HS-27A (cell line): ENCODE data around the gene UBASH3A.
"Not testable (repeated sequence)": the region's sequence is repeated elsewhere in the genome, so short reads cannot be mapped to it uniquely, and the experiment has no call there.

Source experiments
- DNase-seq: peaks from one replicate; pipeline ENCODE4 v3.0.0-alpha.2; 2012; ENCODE audit warnings: low read depth, missing footprints

Gene UBASH3A

GRCh38 chr21:42468491-42469131, 64.9 kb downstream of the UBASH3A start:
- no peak for DNase-seq

DNA sequence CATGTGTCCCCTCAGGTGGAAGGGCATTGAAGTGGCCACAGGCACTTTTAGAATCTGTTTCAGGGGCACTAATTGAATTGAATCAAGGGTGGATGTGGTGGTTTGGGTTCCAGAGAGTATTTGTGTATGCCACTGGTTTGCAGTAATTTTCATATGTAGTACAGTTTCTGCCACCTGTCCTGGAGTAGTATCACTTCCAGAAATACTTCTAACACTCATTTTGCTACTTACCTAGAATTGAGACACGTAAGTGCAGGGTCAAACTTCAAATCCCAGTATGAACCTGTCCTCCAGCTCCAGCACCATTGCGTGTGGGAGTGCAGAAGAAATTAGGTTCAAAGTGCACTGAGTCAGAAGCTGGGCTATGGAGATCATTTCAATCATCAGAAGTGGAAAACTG, 65.6 kb downstream of the UBASH3A start:
- no peak for DNase-seq

- not testable (repeated sequence) for DNase-seq
These were observed 66.0 kb downstream of the UBASH3A start for GRCh38 chr21:42469726-42470125.

DNA sequence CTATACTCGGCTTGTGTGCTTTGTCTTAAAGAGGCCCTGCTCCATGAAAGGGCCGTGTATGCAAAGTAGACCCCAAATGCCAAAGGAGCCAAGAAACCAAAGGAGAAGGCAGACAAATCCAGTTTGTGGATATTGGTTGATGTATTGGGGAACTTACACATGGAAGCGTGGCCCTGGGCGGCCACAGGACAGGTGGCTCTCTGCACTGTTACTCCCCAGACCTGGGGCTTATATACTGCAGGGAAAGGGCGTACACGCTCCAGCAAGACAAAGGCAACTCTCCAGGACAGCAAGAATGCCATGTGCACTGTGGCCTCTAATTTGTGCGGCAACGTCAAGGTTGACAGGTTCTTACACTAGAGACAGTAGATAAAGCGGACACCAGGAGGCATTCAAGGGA, 67.5 kb downstream of the UBASH3A start:
- DNase-seq: no peak

GRCh38 chr21:42471716-42472330, 68.1 kb downstream of the UBASH3A start:
- DNase-seq: no peak

DNA sequence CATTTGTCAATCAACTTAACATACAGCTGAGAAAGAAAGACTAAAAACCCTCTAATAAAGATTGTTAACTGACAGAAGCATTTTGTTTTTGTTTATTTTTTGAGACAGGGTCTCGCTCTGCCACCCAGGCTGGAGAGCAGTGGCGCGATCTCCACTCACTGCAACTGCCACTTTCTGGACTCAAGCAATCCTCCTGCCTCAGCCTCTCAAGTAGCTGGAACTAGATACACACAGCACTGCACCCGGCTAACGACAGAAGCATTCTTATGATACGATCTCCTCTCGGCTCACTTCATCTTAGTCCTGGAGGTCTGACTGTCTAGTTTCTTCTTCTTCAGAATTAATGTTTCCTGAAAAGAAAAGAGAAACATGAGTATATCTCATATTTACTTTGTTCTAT, 68.8 kb downstream of the UBASH3A start:
- no peak for DNase-seq

DNA sequence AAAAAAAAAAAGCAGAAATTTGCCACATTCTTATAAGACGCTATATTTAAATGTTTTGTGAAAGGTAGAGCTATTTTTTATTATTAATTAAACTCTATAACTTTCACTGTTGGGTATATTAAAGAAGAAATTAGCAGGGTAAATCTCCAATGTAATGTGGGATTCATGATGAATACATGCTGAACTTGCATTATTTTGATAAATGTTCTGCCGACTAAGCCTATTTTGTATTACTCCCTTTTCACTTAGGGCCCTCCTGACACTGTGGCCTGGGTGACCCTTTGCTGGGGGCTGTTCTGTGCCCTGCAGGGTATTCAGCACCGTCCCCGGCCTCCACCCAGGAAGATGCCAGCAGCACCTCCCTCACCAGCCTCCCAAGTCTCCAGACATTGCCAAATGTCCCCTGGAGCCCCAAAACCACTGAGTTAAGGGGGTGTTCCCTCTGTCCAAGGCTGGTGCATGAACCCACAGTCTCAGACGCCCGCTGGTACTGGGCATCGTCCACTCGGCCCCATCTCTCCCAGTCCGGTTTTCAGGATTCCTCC, 69.9 kb downstream of the UBASH3A start:
- DNase-seq: no peak

GRCh38 chr21:42474043-42474831, 70.5 kb downstream of the UBASH3A start:
- DNase-seq: no peak

DNA sequence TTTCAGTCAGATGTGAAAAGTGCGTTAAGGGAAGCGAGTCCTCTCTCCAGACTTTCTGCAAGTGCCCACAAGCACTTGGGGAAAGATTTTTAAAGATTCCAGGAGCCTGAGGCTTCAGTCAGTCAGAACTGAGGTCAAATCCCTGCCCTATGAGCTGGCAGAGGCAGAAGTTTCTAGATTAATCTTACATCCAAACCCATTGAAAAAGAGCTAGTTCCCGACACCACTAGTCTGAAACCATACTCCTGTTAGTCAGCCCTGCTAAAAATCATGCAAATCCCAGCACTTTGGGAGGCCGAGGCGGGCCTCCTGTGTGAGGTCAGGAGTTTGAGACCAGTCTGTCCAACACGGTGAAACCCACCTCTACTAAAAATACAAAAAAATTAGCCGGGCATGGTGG, 71.3 kb downstream of the UBASH3A start:
- no peak for DNase-seq

- DNase-seq: no peak
These were observed 72.1 kb downstream of the UBASH3A start for GRCh38 chr21:42475526-42476387.

DNA sequence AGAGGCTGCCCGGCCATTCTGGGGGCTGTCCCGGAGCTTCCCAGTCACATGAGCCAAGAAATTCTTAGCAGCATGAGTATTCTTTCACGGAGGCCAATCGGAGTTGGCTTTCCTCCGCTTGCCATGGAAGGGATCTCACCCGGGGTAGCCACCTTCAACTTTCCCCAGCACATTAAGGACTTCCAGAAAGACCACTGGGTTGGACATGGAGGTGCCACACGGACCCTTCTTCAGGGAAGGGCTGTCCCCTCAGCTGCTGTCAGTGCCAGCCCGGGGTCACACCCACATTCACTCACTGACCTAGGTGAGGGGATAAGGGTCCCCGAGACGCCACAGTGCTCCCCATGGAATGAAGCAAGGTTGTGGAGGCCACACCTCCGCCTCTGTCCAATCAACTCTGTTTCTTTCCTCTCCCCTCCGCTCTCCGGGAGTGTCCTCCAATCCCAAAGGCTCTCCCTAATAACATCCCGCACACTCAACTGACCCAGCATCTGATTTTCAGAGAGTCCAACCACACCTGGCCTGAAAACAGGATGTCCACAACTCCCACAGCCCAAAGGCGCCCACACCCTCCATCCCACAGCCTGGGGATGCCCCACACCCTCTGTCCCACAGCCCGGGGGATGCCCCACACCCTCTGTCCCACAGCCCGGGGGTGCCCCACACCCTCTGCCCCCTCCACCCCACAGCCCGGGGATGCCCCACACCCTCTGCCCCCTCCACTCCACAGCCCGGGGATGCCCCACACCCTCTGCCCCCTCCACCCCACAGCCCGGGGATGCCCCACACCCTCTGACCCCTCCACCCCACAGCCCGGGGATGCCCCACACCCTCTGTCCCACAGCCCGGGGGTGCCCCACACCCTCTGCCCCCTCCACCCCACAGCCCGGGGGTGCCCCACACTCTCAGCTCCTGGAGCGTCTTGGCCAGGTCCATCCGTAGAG, 73.0 kb downstream of the UBASH3A start:
- no peak for DNase-seq

DNA sequence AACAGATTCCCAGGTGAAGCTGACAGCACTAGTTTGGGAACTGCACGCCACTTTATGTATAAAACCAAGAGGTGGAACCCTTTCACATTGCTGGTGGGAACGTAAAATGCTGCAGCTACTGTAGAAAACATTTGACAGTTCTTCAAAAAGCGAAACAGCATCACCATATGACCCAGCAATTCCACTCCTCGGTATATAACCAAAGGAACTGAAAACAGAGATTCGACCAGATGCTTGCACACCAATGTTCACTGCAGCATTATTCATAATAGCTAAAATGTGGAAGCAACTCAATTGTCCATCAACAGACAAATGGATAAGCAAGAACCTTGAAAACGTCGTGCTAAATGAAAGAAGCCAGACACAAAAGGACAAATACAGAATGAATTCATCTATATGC, 74.8 kb downstream of the UBASH3A start:
- no peak for DNase-seq

GRCh38 chr21:42479582-42479981, 75.9 kb downstream of the UBASH3A start:
- DNase-seq: no peak

GRCh38 chr21:42480736-42481135, 77.0 kb downstream of the UBASH3A start:
- DNase-seq: no peak

GRCh38 chr21:42481169-42481568, 77.5 kb downstream of the UBASH3A start:
- no peak for DNase-seq

GRCh38 chr21:42484966-42485365, 81.3 kb downstream of the UBASH3A start:
- DNase-seq: no peak

GRCh38 chr21:42486072-42486471, 82.4 kb downstream of the UBASH3A start:
- no peak for DNase-seq

- no peak for DNase-seq
These were observed 82.8 kb downstream of the UBASH3A start for GRCh38 chr21:42486531-42486930.

DNA sequence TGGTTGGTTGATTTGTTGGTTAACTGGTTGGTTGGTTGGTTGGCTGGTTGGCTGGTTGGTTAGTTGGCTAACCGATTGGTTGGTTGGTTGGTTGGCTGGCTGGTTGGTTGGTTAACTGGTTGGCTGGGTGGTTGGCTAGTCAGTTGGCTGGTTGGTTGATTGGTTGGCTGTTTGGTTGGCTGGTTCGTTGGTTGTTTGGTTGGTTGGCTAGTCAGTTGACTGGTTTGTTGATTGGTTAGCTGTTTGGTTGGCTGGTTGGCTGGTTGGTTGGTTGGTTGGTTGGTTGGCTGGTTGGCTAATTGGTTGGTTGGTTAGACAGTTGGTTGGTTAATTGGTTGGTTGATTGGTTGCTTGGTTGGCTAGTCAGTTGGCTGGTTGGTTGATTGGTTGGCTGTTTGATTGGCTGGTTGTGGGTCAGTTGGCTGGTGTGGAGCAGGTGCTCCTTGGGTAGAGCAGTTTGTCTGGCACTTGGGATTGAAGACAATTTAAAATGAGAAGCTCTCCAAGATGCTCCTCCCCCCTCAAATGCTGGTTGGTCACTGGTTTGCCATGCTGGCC, 85.4 kb downstream of the UBASH3A start:
- no peak for DNase-seq

GRCh38 chr21:42489991-42490390, 86.3 kb downstream of the UBASH3A start:
- no peak for DNase-seq

DNA sequence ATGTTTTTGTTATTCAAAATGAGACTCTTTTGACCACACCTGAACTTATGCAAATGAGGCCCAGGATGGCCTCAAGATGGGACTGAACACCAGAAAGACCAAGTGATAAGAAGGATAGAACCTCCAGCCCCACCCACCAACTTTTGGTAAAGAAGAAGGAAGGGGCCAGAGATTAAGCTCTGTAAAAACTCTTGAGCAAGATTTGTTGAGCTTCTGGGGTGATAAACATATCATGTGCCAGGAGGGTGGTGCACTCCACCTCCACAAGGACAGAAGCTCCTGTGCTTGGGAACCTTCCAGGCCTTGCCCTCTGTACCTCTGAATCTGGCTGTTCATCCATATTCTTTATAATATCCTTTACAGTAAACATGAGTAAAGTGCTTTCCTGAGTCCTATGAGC, 87.0 kb downstream of the UBASH3A start:
- DNase-seq: no peak
